ENCODE data around the gene KLF15. TPM values are rescaled to one million over a fixed set of nuclear protein-coding genes. Genes with fewer than 3 reads are reported as not detected.
A peak's percentile ranks its signal among the peaks of the same experiment; 100 is the strongest.

KLF15 gene
- total RNA-seq: 16.7 and 19.9 TPM in 2 replicates
- polyA plus RNA-seq: 1.8 TPM in 2 replicates

DNA sequence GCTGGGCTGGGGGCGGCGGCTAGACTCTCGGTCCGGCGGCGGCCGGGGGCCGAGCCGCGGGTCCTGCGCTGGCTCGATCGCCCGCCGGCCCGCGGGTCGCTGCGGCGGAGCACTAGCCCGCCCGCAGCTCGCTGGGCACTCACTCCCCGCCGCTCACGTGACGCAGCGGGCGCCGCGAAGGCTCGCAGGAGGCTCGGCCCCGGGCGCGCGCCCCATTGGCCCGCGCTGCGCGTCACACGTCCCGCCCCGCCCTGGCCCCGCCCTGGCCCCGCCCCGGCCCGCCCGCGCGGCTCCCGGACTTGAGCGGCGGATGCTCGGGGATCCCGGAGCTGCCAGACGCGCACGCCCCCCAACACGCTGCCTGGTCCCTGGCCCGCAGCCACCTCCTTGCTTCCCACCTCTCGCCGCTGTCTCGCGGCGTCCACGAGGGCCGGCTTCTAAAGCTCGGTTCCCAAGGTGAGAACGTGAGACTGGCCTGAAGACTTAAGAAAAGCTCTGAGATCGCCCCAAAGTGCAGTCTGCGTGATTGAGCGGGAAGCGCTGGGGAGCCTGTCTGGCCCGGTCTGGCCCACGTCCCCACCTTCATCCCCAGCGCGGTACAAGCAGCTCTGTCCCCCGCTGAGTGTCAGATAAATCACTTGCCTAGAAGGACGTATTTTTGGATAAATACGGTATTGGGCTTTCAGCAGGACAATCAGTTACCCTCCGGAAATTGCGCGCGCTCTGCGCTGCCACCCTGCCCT lies at the start of gene KLF15:
Gene KLF15, minus strand, starts transcription at position 114 of the 743 bp plus-strand sequence. CDS start 4,486 bp downstream, outside the sequence.
- peaks cover 17% of the 10 kb centered on the region for H3K4me1 ChIP-seq (ENCODE audit: insufficient read depth)
- H4K20me1 ChIP-seq (ENCODE audit: insufficient read depth, poor library complexity, severe bottlenecking): peaks cover 3% of the 10 kb centered on the region
- no peaks in the 10 kb centered on the region for H3K36me3 ChIP-seq (replicated peaks; ENCODE audit: insufficient read depth, low read depth)
- H3K4me3 ChIP-seq: peak within 1 kb of the TSS; percentile 96
- no peaks in the 10 kb centered on the region for H3K9me3 ChIP-seq (ENCODE audit: low read depth)
- H3K79me2 ChIP-seq: peaks cover 3% of the 10 kb centered on the region
- H2AFZ ChIP-seq: peak within 1 kb of the TSS; percentile 85
- under 1% methylated on average over 35 of the region's 86 CpGs for WGBS (ENCODE audit: low lambda C conversion rate, missing lambda C conversion rate)
- TF ChIP-seq CTCF (IDR thresholded peaks at IDR 0.05; ENCODE audit: poor library complexity) (no peak), EZH2phosphoT487 (IDR thresholded peaks at IDR 0.05; ENCODE audit: low read depth, severe bottlenecking, unreplicated experiment) (no peak), EZH2 (IDR thresholded peaks at IDR 0.05; ENCODE audit: borderline replicate concordance) (no peak)
- peak within 1 kb of the TSS; percentile 100 for H3K4me2 ChIP-seq
- DNase-seq (ENCODE audit: low spot score): peak; percentile 97
- H3K9me2 ChIP-seq (replicated peaks; ENCODE audit: insufficient read depth): no peaks in the 10 kb centered on the region
- peaks cover 31% of the 10 kb centered on the region for H3K27me3 ChIP-seq
- H3K27ac ChIP-seq: peak within 1 kb of the TSS; percentile 83

GRCh38 chr3:126406389-126407296 lies 49.4 kb upstream of the KLF15 start:
- Histone ChIP-seq H3K4me3 (no peak overlapping the region), H3K4me1 (ENCODE audit: insufficient read depth) (no peaks in the 10 kb centered on the region), H2AFZ (no peak overlapping the region), H3K9me2 (replicated peaks; ENCODE audit: insufficient read depth) (no peaks in the 10 kb centered on the region), H3K27me3 (no peaks in the 10 kb centered on the region), H4K20me1 (ENCODE audit: insufficient read depth, poor library complexity, severe bottlenecking) (no peaks in the 10 kb centered on the region), H3K36me3 (replicated peaks; ENCODE audit: insufficient read depth, low read depth) (no peaks in the 10 kb centered on the region), H3K79me2 (no peaks in the 10 kb centered on the region), H3K27ac (no peak overlapping the region), H3K9me3 (ENCODE audit: low read depth) (no peaks in the 10 kb centered on the region), H3K4me2 (no peak overlapping the region)
- TF ChIP-seq EZH2phosphoT487 (IDR thresholded peaks at IDR 0.05; ENCODE audit: low read depth, severe bottlenecking, unreplicated experiment) (no peak), EZH2 (IDR thresholded peaks at IDR 0.05; ENCODE audit: borderline replicate concordance) (no peak), CTCF (IDR thresholded peaks at IDR 0.05; ENCODE audit: poor library complexity) (no peak)
- DNase-seq (ENCODE audit: low spot score): peak; percentile 2
- WGBS (ENCODE audit: low lambda C conversion rate, missing lambda C conversion rate): 88% methylated on average over 15 of the region's 15 CpGs

GRCh38 chr3:126402666-126403302 lies 45.6 kb upstream of the KLF15 start:
- Histone ChIP-seq H4K20me1 (ENCODE audit: insufficient read depth, poor library complexity, severe bottlenecking) (no peaks in the 10 kb centered on the region), H3K4me3 (no peak overlapping the region), H3K9me3 (ENCODE audit: low read depth) (no peaks in the 10 kb centered on the region), H2AFZ (no peak overlapping the region), H3K4me1 (ENCODE audit: insufficient read depth) (no peaks in the 10 kb centered on the region), H3K79me2 (no peaks in the 10 kb centered on the region), H3K27me3 (no peaks in the 10 kb centered on the region), H3K36me3 (replicated peaks; ENCODE audit: insufficient read depth, low read depth) (no peaks in the 10 kb centered on the region), H3K9me2 (replicated peaks; ENCODE audit: insufficient read depth) (no peaks in the 10 kb centered on the region), H3K4me2 (no peak overlapping the region), H3K27ac (no peak overlapping the region)
- no peak for TF ChIP-seq EZH2 (IDR thresholded peaks at IDR 0.05; ENCODE audit: borderline replicate concordance)
- TF ChIP-seq CTCF (IDR thresholded peaks at IDR 0.05; ENCODE audit: poor library complexity): no peak
- no peak for TF ChIP-seq EZH2phosphoT487 (IDR thresholded peaks at IDR 0.05; ENCODE audit: low read depth, severe bottlenecking, unreplicated experiment)
- 85% methylated on average over 11 of the region's 12 CpGs for WGBS (ENCODE audit: low lambda C conversion rate, missing lambda C conversion rate)
- DNase-seq (ENCODE audit: low spot score): no peak

Measured in hepatocyte (in vitro differentiated cells).